T-cell (primary cell): ENCODE data around the gene TGFBI. TPM values are rescaled to one million over a fixed set of nuclear protein-coding genes. Genes with fewer than 3 reads are reported as not detected.

Experiments
- total RNA-seq, 35 experiments: library from RNA in 6 of 35; stranded (reverse) in 6 of 35; fragments of 120-200 nt in 1 of 35; gene quantifications; one replicate each; pipeline versions ENCODE4 v1.2.1 to v1.2.4 and lab custom pipeline; 2013 to 2026

TGFBI gene
- total RNA-seq, 5 donors from 2014 or later (not counting 1 experiment from before 2014, with no cell fraction given), result 1.9 to 5.1 (median 2.9) TPM

Other genes starting within 250 kb of the TGFBI start
- not detected for gene SLC25A48, start 194.3 kb upstream of the TGFBI start, total RNA-seq
- not detected for gene IL9, start 133.1 kb upstream of the TGFBI start, total RNA-seq
- gene LECT2, start 74.0 kb upstream of the TGFBI start, total RNA-seq, result not detected
- 10 to 100 TPM in 3 of 5 donors, 1 to 10 TPM in 2; 8.7 to 24.2 (median 18.4) TPM for gene SMAD5, start 103.9 kb downstream of the TGFBI start, total RNA-seq
- gene SMIM32, start 164.2 kb downstream of the TGFBI start, total RNA-seq, result not detected